ENCODE measurements around the gene SCARB1.

GRCh38 chr12:124759841-124760503, 103.7 kb downstream of the SCARB1 start:
- TF ChIP-seq EZH2 (IDR thresholded peaks at IDR 0.05; ENCODE audit: insufficient read depth, low read length), result no peak
- no peak for TF ChIP-seq CTCF (IDR thresholded peaks at IDR 0.05; ENCODE audit: insufficient read depth, low read depth, low read length)

All from astrocyte (in vitro differentiated cells and primary cell).